B cell (primary cell): Measurements from ENCODE around the gene PGLYRP3. TPM values are rescaled to one million over a fixed set of nuclear protein-coding genes. Genes with fewer than 3 reads are reported as not detected.

Experiments used
- ATAC-seq: fragments of 200-7000 bp; cut with Tn5 transposase; one replicate; pipeline ENCODE4 v1.10.0; 2021; ENCODE audit warnings: low read depth, mild to moderate bottlenecking, moderate number of reproducible peaks, moderate library complexity
- CTCF ChIA-PET: fragments of 350-600 bp; sonication (Branson Sonifier 250); formaldehyde crosslinking; loops from one replicate; lab custom pipeline; 2021; ENCODE audit warnings: antibody characterized with exemption, inconsistent platforms; lab: Charles Lee
- POLR2A ChIA-PET: fragments of 350-600 bp; sonication (Branson Sonifier 250); formaldehyde crosslinking; loops from one replicate; lab custom pipeline; 2021; ENCODE audit warnings: antibody characterized with exemption; lab: Charles Lee
- DNase-seq: peaks from one replicate; pipeline ENCODE4 v3.0.0; 2013
- H2AFZ ChIP-seq: 2 replicates; pipeline ENCODE4 v1.6.1; 2012; ENCODE audit warnings: mild to moderate bottlenecking, low read depth, low read length; ENCODE audit not compliant: insufficient read depth, poor library complexity, severe bottlenecking
- H3K27ac ChIP-seq, 2 donors: 1 replicate in 1 of 2; 2 replicates in 1 of 2; pipeline ENCODE4 v1.5.1; 2012 to 2013; ENCODE audit warnings: low read length in 2 of 2, mild to moderate bottlenecking in 2 of 2, moderate library complexity in 1 of 2
- H3K27me3 ChIP-seq, 4 experiments: fragments of 200-600 bp in 1 of 4; sonication (generic) in 1 of 4; replicated peaks in 1 of 4; 1 replicate in 2 of 4; 2 replicates in 2 of 4; pipeline versions ENCODE4 v1.6.1 to v1.7.0; 2013 to 2016; ENCODE audit warnings: low read length in 3 of 4, mild to moderate bottlenecking in 2 of 4, mixed read lengths in 1 of 4, moderate library complexity in 1 of 4; ENCODE audit not compliant: insufficient read depth in 4 of 4, control insufficient read depth in 3 of 4; ENCODE audit errors: control extremely low read depth in 1 of 4
- H3K36me3 ChIP-seq, 2 experiments: replicated peaks in 1 of 2; 1 replicate in 1 of 2; 2 replicates in 1 of 2; pipeline versions ENCODE4 v1.6.1 to v1.7.1; 2013; ENCODE audit warnings: low read length in 1 of 2; ENCODE audit not compliant: insufficient read depth in 2 of 2, control insufficient read depth in 1 of 2; ENCODE audit errors: control extremely low read depth in 1 of 2, extremely low read depth in 1 of 2
- H3K4me1 ChIP-seq, 2 donors: fragments of 200-600 bp in 1 of 2; sonication (generic) in 1 of 2; 1 replicate in 1 of 2; 2 replicates in 1 of 2; pipeline versions ENCODE4 v1.5.1 to v1.6.1; 2013 to 2017; ENCODE audit warnings: low read length in 2 of 2; ENCODE audit not compliant: control insufficient read depth in 2 of 2, insufficient read depth in 2 of 2
- H3K4me2 ChIP-seq: replicated peaks from 2 replicates; pipeline ENCODE3; 2012; ENCODE audit warnings: mild to moderate bottlenecking, low read depth, low read length; ENCODE audit not compliant: poor library complexity, severe bottlenecking
- H3K4me3 ChIP-seq, 5 experiments: fragments of 200-600 bp in 1 of 5; sonication (generic) in 1 of 5; 1 replicate in 3 of 5; 2 replicates in 2 of 5; pipeline versions ENCODE4 v1.5.1 to v1.7.0; 2011 to 2016; ENCODE audit warnings: low read length in 4 of 5, mild to moderate bottlenecking in 4 of 5, low read depth in 2 of 5, control low read depth in 1 of 5, moderate library complexity in 1 of 5; ENCODE audit not compliant: insufficient read depth in 1 of 5; ENCODE audit errors: control extremely low read depth in 1 of 5, extremely low read depth in 1 of 5
- H3K79me2 ChIP-seq: fragments of 200-600 bp; sonication (generic); one replicate; pipeline ENCODE4 v1.6.0; 2016; ENCODE audit warnings: low read length; ENCODE audit not compliant: control insufficient read depth, insufficient read depth
- H3K9ac ChIP-seq: fragments of 200-600 bp; sonication (generic); 2 replicates; pipeline ENCODE4 v1.6.1; 2017; ENCODE audit warnings: mild to moderate bottlenecking, low read length, moderate library complexity
- H3K9me3 ChIP-seq, 3 donors: one replicate each; pipeline versions ENCODE4 v1.6.1 to v1.7.1; 2013; ENCODE audit warnings: low read length in 2 of 3; ENCODE audit not compliant: control insufficient read depth in 2 of 3, insufficient read depth in 1 of 3; ENCODE audit errors: control extremely low read depth in 1 of 3
- H4K20me1 ChIP-seq: 2 replicates; pipeline ENCODE4 v1.6.0; 2012; ENCODE audit warnings: mild to moderate bottlenecking, low read length; ENCODE audit not compliant: insufficient read depth, control insufficient read depth, poor library complexity, severe bottlenecking
- H3K27ac Mint-ChIP-seq: one replicate; pipeline ENCODE4 v1.8.0; 2021; ENCODE audit warnings: mixed read lengths
- H3K27me3 Mint-ChIP-seq: one replicate; pipeline ENCODE4 v1.8.0; 2021; ENCODE audit warnings: mixed read lengths
- H3K4me1 Mint-ChIP-seq: one replicate; pipeline ENCODE4 v1.8.0; 2021; ENCODE audit warnings: mixed read lengths
- H3K4me3 Mint-ChIP-seq: one replicate; pipeline ENCODE4 v1.8.0; 2021; ENCODE audit warnings: mixed read lengths
- H3K9me3 Mint-ChIP-seq: one replicate; pipeline ENCODE4 v1.8.0; 2022; ENCODE audit warnings: mixed read lengths; ENCODE audit not compliant: insufficient read depth
- CTCF ChIP-seq: fragments of 200-600 bp; IDR thresholded peaks from one replicate; pipeline ENCODE4 v1.8.0; 2022; ENCODE audit warnings: antibody characterized with exemption, mild to moderate bottlenecking
- EZH2 ChIP-seq: IDR thresholded peaks from 2 replicates; pipeline ENCODE4 v1.6.1; 2012; ENCODE audit warnings: borderline replicate concordance, low read depth, mild to moderate bottlenecking, moderate library complexity, low read length; ENCODE audit not compliant: insufficient read depth, poor library complexity, severe bottlenecking
- WGBS: methylation state at CpG from one replicate; pipeline ENCODE4 v1.1.5; 2013; ENCODE audit warnings: missing lambda C conversion rate; ENCODE audit not compliant: insufficient coverage; 5-methylcytosine and 5-hydroxymethylcytosine counted together
- intact Hi-C: fragments of 100-400 bp; cut with micrococcal nuclease; formaldehyde crosslinking; loops from one replicate; pipeline ENCODE4 v1.10.0; 2022
- polyA plus RNA-seq: library from polyadenylated mRNA; depleted of rRNA; stranded (reverse); fragments of >200 nt; gene quantifications from 2 replicates; pipeline ENCODE4 v1.2.3, GENCODE V29; 2012
- total RNA-seq, 2 donors: library from RNA; stranded (reverse); fragments of 120-200 nt in 1 of 2; gene quantifications; 1 replicate in 1 of 2; 2 replicates in 1 of 2; pipeline versions ENCODE4 v1.2.3 to v1.2.4, GENCODE V29; 2013 to 2022

The PGLYRP3 gene
- total and polyA plus RNA-seq, 2 donors (not counting 1 experiment from before 2014, with no cell fraction given), result not detected

GRCh38 chr1:153360592-153361479 lies 48.1 kb upstream of the PGLYRP3 start:
- H3K27me3 Mint-ChIP-seq, result peaks cover 59% of the 10 kb centered on the region
- ATAC-seq, result no peak
- Histone ChIP-seq H4K20me1 (no peaks in the 10 kb centered on the region), H2AFZ (no peak overlapping the region), H3K4me2 (no peak overlapping the region), H3K27ac (no peak overlapping the region), H3K36me3 (no peaks in the 10 kb centered on the region), H3K79me2 (no peaks in the 10 kb centered on the region), H3K4me1 (peaks cover 10 to 12% of the 10 kb centered on the region in 2 donors), H3K9me3 (no peaks in the 10 kb centered on the region), H3K27me3 (peaks cover 0 to 18% (median 0%) of the 10 kb centered on the region in 4 experiments), H3K4me3 (no peak overlapping the region), H3K9ac (no peak overlapping the region)
- H3K27ac Mint-ChIP-seq, result no peak overlapping the region
- POLR2A ChIA-PET, result interaction anchor here (0.6 kb wide), 1 partner anchor 28 kb away, joined by 3 read pairs; no protein-coding TSS in a partner anchor
- CTCF ChIA-PET, result interaction anchor here (1.3 kb wide), 1 partner anchor 8 kb away, joined by 7 read pairs; no protein-coding TSS in a partner anchor
- intact Hi-C loops, result no loop called here
- DNase-seq, result no peak
- H3K4me3 Mint-ChIP-seq, result no peak overlapping the region
- H3K9me3 Mint-ChIP-seq, result no peaks in the 10 kb centered on the region
- 79% methylated on average over 10 of the region's 11 CpGs for WGBS
- peaks cover 20% of the 10 kb centered on the region for H3K4me1 Mint-ChIP-seq
- TF ChIP-seq EZH2 (no peak), CTCF (no peak)

DNA sequence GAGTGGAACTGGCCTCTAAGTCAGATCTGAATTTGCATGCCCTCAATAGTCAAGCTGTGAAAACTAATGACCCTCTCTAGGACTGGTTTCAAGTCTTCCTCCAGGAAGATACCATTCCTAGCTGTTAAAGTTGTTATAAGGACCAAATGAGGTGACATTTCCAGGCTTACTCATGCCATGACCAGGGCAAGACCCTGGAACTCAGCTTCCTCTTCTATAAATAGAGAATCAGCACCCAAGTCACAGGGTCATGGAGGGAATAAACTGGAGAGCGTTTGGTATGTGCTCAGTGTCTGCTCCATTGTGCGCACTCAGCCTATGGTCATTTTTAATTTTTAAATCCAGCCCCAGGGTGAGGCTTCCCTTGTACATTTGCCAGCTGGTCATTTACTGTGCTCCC lies 47.4 kb upstream of the PGLYRP3 start:
- H3K27ac ChIP-seq, result no peak overlapping the region
- peak overlapping the region in 1 of 5 experiments; percentile 17 for H3K4me3 ChIP-seq
- WGBS, result no CpG with 5 or more reads among the region's 2 CpGs
- no peaks in the 10 kb centered on the region for H4K20me1 ChIP-seq
- no peaks in the 10 kb centered on the region for H3K79me2 ChIP-seq
- POLR2A ChIA-PET, result interaction anchor here (0.6 kb wide), 1 partner anchor 28 kb away, joined by 3 read pairs; no protein-coding TSS in a partner anchor
- peaks cover 0 to 18% (median 0%) of the 10 kb centered on the region in 4 experiments for H3K27me3 ChIP-seq
- CTCF ChIA-PET, result no interaction called here
- H3K9ac ChIP-seq, result no peak overlapping the region
- Mint-ChIP-seq H3K27me3 (peaks cover 52% of the 10 kb centered on the region), H3K27ac (no peak overlapping the region), H3K4me3 (no peak overlapping the region), H3K9me3 (no peaks in the 10 kb centered on the region), H3K4me1 (peaks cover 20% of the 10 kb centered on the region)
- no peak for TF ChIP-seq EZH2
- TF ChIP-seq CTCF, result no peak
- peaks cover 10 to 12% of the 10 kb centered on the region in 2 donors for H3K4me1 ChIP-seq
- H2AFZ ChIP-seq, result no peak overlapping the region
- no peaks in the 10 kb centered on the region for H3K9me3 ChIP-seq
- no peak for ATAC-seq
- H3K4me2 ChIP-seq, result no peak overlapping the region
- intact Hi-C loops, result no loop called here
- no peaks in the 10 kb centered on the region for H3K36me3 ChIP-seq
- DNase-seq, result no peak
